SK-N-SH (cell line): ENCODE results near the gene UNC45A. TPM values are rescaled to one million over a fixed set of nuclear protein-coding genes. Genes with fewer than 3 reads are reported as not detected.

Experiments used
- CTCF ChIA-PET: fragments of 300-600, 350-600 bp; formaldehyde crosslinking; extraction: SDS; loops from one replicate; lab custom pipeline; 2021; lab: Yijun Ruan, JAX
- POLR2A ChIA-PET: fragments of 350-600 bp; sonication (Branson Sonifier 250); formaldehyde crosslinking; extraction: SDS; loops from one replicate; lab custom pipeline; 2020; ENCODE audit warnings: antibody characterized with exemption, inconsistent platforms; lab: Yijun Ruan, JAX
- DNase-seq: peaks from one replicate; pipeline ENCODE4 v3.0.0; 2012
- H2AFZ ChIP-seq: fragments of 200-600 bp; sonication (generic); 2 replicates; pipeline ENCODE4 v1.8.1; 2016; ENCODE audit warnings: antibody characterized with exemption, mild to moderate bottlenecking, low read depth
- H3F3A ChIP-seq: fragments of 200-600 bp; sonication (generic); replicated peaks from 2 replicates; pipeline ENCODE3; 2016; ENCODE audit warnings: antibody characterized with exemption, mild to moderate bottlenecking; ENCODE audit not compliant: insufficient read depth
- H3K27ac ChIP-seq, 2 experiments: fragments of 200-500 bp in 1 of 2; fragments of 200-600 bp in 1 of 2; sonication (Bioruptor generic) in 1 of 2; sonication (generic), shearing (Covaris generic) in 1 of 2; 2 replicates each; pipeline versions ENCODE4 v1.5.1 to v1.6.1; 2014 to 2016; ENCODE audit warnings: low read depth in 2 of 2, inconsistent platforms in 1 of 2, low read length in 1 of 2, mild to moderate bottlenecking in 1 of 2, mixed read lengths in 1 of 2
- H3K27me3 ChIP-seq: fragments of 200-600 bp; sonication (generic), shearing (Covaris generic); 2 replicates; pipeline ENCODE4 v1.6.1; 2016; ENCODE audit warnings: mixed run types; ENCODE audit not compliant: insufficient read depth
- H3K36me3 ChIP-seq, 2 experiments: fragments of 200-500 bp in 1 of 2; fragments of 200-600 bp in 1 of 2; sonication (Bioruptor generic) in 1 of 2; sonication (generic) in 1 of 2; replicated peaks in 1 of 2; 2 replicates each; pipeline versions ENCODE3 to v1.5.1; 2014 to 2016; ENCODE audit warnings: low read length in 1 of 2, mild to moderate bottlenecking in 1 of 2; ENCODE audit not compliant: insufficient read depth in 2 of 2, control insufficient read depth in 1 of 2
- H3K4me1 ChIP-seq, 2 experiments: fragments of 200-500 bp in 1 of 2; fragments of 200-600 bp in 1 of 2; sonication (Bioruptor generic) in 1 of 2; sonication (generic), shearing (Covaris generic) in 1 of 2; 2 replicates each; pipeline versions ENCODE4 v1.5.1 to v1.6.1; 2014 to 2016; ENCODE audit warnings: low read depth in 1 of 2, low read length in 1 of 2, mixed run types in 1 of 2; ENCODE audit not compliant: insufficient read depth in 2 of 2, control insufficient read depth in 1 of 2
- H3K4me2 ChIP-seq: fragments of 200-600 bp; sonication (generic), shearing (Covaris generic); 2 replicates; pipeline ENCODE4 v1.6.1; 2017; ENCODE audit warnings: mixed run types
- H3K4me3 ChIP-seq, 2 experiments: fragments of 200-500 bp in 1 of 2; fragments of 200-600 bp in 1 of 2; sonication (Bioruptor generic) in 1 of 2; sonication (generic), shearing (Covaris generic) in 1 of 2; 2 replicates each; pipeline versions ENCODE4 v1.5.1 to v1.8.1; 2014 to 2016; ENCODE audit warnings: low read depth in 2 of 2, inconsistent platforms in 1 of 2, low read length in 1 of 2, mild to moderate bottlenecking in 1 of 2, mixed read lengths in 1 of 2, moderate library complexity in 1 of 2
- H3K79me2 ChIP-seq: fragments of 200-600 bp; sonication (generic); 2 replicates; pipeline ENCODE4 v1.8.1; 2017; ENCODE audit warnings: mild to moderate bottlenecking; ENCODE audit not compliant: insufficient read depth
- H3K9ac ChIP-seq: fragments of 200-600 bp; sonication (generic); 2 replicates; pipeline ENCODE4 v1.6.1; 2017; ENCODE audit warnings: mixed run types
- H3K9me2 ChIP-seq: fragments of 200-600 bp; sonication (generic); 2 replicates; pipeline ENCODE4 v1.6.1; 2017; ENCODE audit warnings: mixed run types
- H3K9me3 ChIP-seq: fragments of 200-600 bp; sonication (generic); 2 replicates; pipeline ENCODE4 v1.6.1; 2017; ENCODE audit warnings: mixed run types, mild to moderate bottlenecking, moderate library complexity
- H4K20me1 ChIP-seq: fragments of 200-600 bp; sonication (generic); 2 replicates; pipeline ENCODE4 v1.6.1; 2017; ENCODE audit warnings: mild to moderate bottlenecking, mixed run types; ENCODE audit not compliant: insufficient read depth
- CHD2 ChIP-seq: fragments of 150-350 bp; IDR thresholded peaks from 2 replicates; pipeline ENCODE4 v1.6.1; 2018; ENCODE audit warnings: low read length; ENCODE audit not compliant: partially characterized antibody
- ELF1 ChIP-seq: IDR thresholded peaks from 2 replicates; pipeline ENCODE4 v1.4.0; 2012
- FOSL2 ChIP-seq: IDR thresholded peaks from 2 replicates; pipeline ENCODE4 v1.4.0; 2012; ENCODE audit warnings: low read depth, mild to moderate bottlenecking, moderate library complexity, borderline replicate concordance
- FOXJ3 ChIP-seq: sonication (generic); formaldehyde crosslinking; IDR thresholded peaks from 2 replicates; pipeline ENCODE4 v1.5.1; 2020; ENCODE audit warnings: mild to moderate bottlenecking, missing genetic modification reagents
- FOXM1 ChIP-seq: IDR thresholded peaks from 2 replicates; pipeline ENCODE4 v1.4.0; 2012; ENCODE audit warnings: low read depth, mild to moderate bottlenecking
- GABPA ChIP-seq: IDR thresholded peaks from 2 replicates; pipeline ENCODE4 v1.4.0; 2012; ENCODE audit warnings: low read depth, mild to moderate bottlenecking
- JUND ChIP-seq: IDR thresholded peaks from 2 replicates; pipeline ENCODE4 v1.4.0; 2012
- MXI1 ChIP-seq: IDR thresholded peaks from 2 replicates; pipeline ENCODE4 v1.6.1; 2012; ENCODE audit warnings: mild to moderate bottlenecking, low read depth, low read length, improper control_type of control experiment
- NRF1 ChIP-seq: IDR thresholded peaks from 2 replicates; pipeline ENCODE4 v1.6.1; 2012; ENCODE audit warnings: low read depth, mild to moderate bottlenecking, low read length
- RAD21 ChIP-seq: IDR thresholded peaks from 2 replicates; pipeline ENCODE4 v1.6.1; 2012; ENCODE audit warnings: mild to moderate bottlenecking, low read length
- SIN3A ChIP-seq: IDR thresholded peaks from 2 replicates; pipeline ENCODE4 v1.6.1; 2012; ENCODE audit warnings: low read depth, mild to moderate bottlenecking, low read length, moderate library complexity, borderline replicate concordance
- WGBS: methylation state at CpG from one replicate; pipeline ENCODE4 v1.1.6; 2017; ENCODE audit warnings: low lambda C conversion rate; 5-methylcytosine and 5-hydroxymethylcytosine counted together
- polyA plus RNA-seq, 3 experiments: library from polyadenylated mRNA; depleted of rRNA; stranded (reverse); fragments of >200 nt; gene quantifications; 2 replicates each; pipeline ENCODE4 v1.2.3, GENCODE V29; 2012
- TF ChIP-seq, protein P1 (sequence below): IDR thresholded peaks from 2 replicates; pipeline ENCODE4 v1.4.0; 2012; ENCODE audit warnings: low read depth, borderline replicate concordance
- TF ChIP-seq, protein P2 (sequence below): fragments of 150-350 bp; IDR thresholded peaks from 2 replicates; pipeline ENCODE4 v1.6.1; 2017; ENCODE audit warnings: antibody characterized with exemption, low read length, low read depth, borderline replicate concordance
- TF ChIP-seq, protein P3 (sequence below): IDR thresholded peaks from 2 replicates; pipeline ENCODE4 v1.4.0; 2012; ENCODE audit warnings: low read depth, borderline replicate concordance

Gene UNC45A
- polyA plus RNA-seq, 1 of the 3 experiments (the other 2 are of a cell fraction), result 85.1 TPM

DNA sequence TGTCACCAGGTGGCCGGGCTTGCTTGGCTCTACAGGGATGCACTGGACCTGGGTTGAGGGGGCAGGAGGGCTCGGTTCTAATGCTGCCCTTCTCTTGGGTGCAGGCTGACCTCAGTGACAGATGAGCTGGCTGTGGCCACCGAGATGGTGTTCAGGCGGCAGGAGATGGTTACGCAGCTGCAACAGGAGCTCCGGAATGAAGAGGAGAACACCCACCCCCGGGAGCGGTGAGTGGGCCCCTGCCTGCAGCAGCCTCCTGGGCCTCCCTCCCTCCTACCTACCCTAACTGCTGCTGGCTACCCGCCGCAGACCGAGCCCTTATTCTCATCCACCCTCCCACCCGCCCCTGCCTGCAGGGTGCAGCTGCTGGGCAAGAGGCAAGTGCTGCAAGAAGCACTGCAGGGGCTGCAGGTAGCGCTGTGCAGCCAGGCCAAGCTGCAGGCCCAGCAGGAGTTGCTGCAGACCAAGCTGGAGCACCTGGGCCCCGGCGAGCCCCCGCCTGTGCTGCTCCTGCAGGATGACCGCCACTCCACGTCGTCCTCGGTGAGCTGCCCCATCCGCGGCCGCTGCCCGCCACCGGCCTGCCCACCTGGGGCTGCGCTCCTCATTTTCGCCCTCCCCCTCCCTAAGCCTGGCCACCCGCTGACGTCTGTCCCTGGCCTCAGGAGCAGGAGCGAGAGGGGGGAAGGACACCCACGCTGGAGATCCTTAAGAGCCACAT lies 45.2 kb upstream of the UNC45A start (continued):
- TF ChIP-seq, protein P1, sequence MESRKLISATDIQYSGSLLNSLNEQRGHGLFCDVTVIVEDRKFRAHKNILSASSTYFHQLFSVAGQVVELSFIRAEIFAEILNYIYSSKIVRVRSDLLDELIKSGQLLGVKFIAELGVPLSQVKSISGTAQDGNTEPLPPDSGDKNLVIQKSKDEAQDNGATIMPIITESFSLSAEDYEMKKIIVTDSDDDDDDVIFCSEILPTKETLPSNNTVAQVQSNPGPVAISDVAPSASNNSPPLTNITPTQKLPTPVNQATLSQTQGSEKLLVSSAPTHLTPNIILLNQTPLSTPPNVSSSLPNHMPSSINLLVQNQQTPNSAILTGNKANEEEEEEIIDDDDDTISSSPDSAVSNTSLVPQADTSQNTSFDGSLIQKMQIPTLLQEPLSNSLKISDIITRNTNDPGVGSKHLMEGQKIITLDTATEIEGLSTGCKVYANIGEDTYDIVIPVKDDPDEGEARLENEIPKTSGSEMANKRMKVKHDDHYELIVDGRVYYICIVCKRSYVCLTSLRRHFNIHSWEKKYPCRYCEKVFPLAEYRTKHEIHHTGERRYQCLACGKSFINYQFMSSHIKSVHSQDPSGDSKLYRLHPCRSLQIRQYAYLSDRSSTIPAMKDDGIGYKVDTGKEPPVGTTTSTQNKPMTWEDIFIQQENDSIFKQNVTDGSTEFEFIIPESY, result no peak
- TF ChIP-seq ELF1 (no peak), GABPA (no peak), FOSL2 (no peak), NRF1 (no peak)
- TF ChIP-seq, protein P2, sequence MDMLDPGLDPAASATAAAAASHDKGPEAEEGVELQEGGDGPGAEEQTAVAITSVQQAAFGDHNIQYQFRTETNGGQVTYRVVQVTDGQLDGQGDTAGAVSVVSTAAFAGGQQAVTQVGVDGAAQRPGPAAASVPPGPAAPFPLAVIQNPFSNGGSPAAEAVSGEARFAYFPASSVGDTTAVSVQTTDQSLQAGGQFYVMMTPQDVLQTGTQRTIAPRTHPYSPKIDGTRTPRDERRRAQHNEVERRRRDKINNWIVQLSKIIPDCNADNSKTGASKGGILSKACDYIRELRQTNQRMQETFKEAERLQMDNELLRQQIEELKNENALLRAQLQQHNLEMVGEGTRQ, result no peak

DNA sequence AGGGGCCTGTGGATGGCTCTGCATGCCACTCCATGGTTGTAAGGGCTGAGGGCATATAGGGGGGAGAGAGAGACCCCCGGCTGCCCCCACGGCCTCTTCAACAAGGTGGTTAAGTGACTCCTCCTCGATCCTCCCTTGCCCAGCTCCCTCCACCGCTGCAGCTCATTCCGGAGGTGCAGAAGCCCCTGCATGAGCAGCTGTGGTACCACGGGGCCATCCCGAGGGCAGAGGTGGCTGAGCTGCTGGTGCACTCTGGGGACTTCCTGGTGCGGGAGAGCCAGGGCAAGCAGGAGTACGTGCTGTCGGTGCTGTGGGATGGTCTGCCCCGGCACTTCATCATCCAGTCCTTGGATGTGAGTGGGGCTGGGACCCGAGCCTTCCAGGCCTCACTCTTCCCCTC lies 44.2 kb upstream of the UNC45A start:
- H2AFZ ChIP-seq, result no peak overlapping the region
- TF ChIP-seq NRF1, result no peak
- TF ChIP-seq CHD2, result no peak
- TF ChIP-seq MXI1, result no peak
- TF ChIP-seq, protein P2, result no peak
- no peak overlapping the region for H3K9ac ChIP-seq
- no peaks in the 10 kb centered on the region for H4K20me1 ChIP-seq
- no peaks in the 10 kb centered on the region for H3K36me3 ChIP-seq
- DNase-seq, result no peak
- no peak overlapping the region for H3K4me2 ChIP-seq
- ChIA-PET POLR2A (no interaction called here), CTCF (interaction anchor here (0.6 to 0.9 kb wide), 2 partner anchors 26 to 243 kb away, joined by 3 to 4 read pairs; no protein-coding TSS in a partner anchor)
- no peaks in the 10 kb centered on the region for H3K79me2 ChIP-seq
- no peaks in the 10 kb centered on the region for H3F3A ChIP-seq
- peaks cover 0 to 8% of the 10 kb centered on the region in 2 experiments; a peak in 1 of 4 replicates for H3K4me1 ChIP-seq
- H3K27ac ChIP-seq, result no peak overlapping the region
- no peaks in the 10 kb centered on the region for H3K9me3 ChIP-seq
- no peak overlapping the region for H3K4me3 ChIP-seq
- no peaks in the 10 kb centered on the region for H3K9me2 ChIP-seq
- 75% methylated on average over 6 of the region's 12 CpGs for WGBS
- no peaks in the 10 kb centered on the region for H3K27me3 ChIP-seq

DNA sequence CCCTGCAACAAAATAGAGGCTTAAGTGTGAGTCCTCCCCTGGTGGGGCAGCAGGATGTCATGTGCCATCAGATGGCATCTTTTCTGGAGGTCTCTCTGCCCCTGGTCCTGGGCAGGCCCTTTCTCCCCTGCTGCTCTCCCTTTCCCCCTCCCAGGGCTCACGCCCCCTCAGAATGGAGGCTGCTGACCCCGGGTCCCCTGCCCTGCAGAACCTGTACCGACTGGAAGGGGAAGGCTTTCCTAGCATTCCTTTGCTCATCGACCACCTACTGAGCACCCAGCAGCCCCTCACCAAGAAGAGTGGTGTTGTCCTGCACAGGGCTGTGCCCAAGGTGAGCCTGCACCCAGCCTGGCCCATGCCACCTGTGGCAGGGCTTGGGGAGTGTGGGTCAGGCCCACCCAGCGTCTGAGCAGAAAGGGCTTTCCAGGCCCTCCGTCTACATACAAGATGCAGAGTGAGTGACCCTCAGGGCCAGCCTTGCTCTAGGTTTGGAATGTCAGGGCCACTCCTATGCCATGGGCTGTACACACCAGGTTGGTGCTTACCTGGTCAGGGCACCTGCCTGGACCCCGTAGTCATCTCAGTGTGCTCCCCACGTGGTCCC lies 43.6 kb upstream of the UNC45A start:
- Histone ChIP-seq H3K4me1 (peaks cover 0 to 8% of the 10 kb centered on the region in 2 experiments; a peak in 1 of 4 replicates), H3K79me2 (no peaks in the 10 kb centered on the region), H3K9ac (no peak overlapping the region), H3K9me3 (no peaks in the 10 kb centered on the region), H3K4me2 (no peak overlapping the region), H3K27ac (no peak overlapping the region), H2AFZ (no peak overlapping the region), H4K20me1 (no peaks in the 10 kb centered on the region), H3K4me3 (no peak overlapping the region), H3K36me3 (no peaks in the 10 kb centered on the region), H3K27me3 (no peaks in the 10 kb centered on the region), H3F3A (no peaks in the 10 kb centered on the region), H3K9me2 (no peaks in the 10 kb centered on the region)
- WGBS, result 77% methylated on average over 4 of the region's 8 CpGs
- ChIA-PET CTCF (interaction anchor here (0.6 kb wide), 1 partner anchor 26 kb away, joined by 3 read pairs; no protein-coding TSS in a partner anchor), POLR2A (no interaction called here)
- DNase-seq, result no peak
- TF ChIP-seq FOXM1 (no peak), RAD21 (no peak), MXI1 (no peak), SIN3A (no peak), FOXJ3 (CRISPR knock-in tag) (no peak), JUND (no peak)
- TF ChIP-seq, protein P1, result no peak
- TF ChIP-seq, protein P3, sequence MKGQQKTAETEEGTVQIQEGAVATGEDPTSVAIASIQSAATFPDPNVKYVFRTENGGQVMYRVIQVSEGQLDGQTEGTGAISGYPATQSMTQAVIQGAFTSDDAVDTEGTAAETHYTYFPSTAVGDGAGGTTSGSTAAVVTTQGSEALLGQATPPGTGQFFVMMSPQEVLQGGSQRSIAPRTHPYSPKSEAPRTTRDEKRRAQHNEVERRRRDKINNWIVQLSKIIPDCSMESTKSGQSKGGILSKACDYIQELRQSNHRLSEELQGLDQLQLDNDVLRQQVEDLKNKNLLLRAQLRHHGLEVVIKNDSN, result no peak
